DOHH2 (cell line): ENCODE results near the gene SLC15A2.

Experiments
- EZH2phosphoT487 ChIP-seq: fragments of 200-600 bp; sonication (generic); IDR thresholded peaks from 2 replicates; pipeline ENCODE4 v1.6.1; 2017; ENCODE audit warnings: borderline replicate concordance, mild to moderate bottlenecking, antibody characterized with exemption, low read length, moderate library complexity, mixed read lengths
- TF ChIP-seq, protein P1 (sequence below): fragments of 200-600 bp; sonication (generic); IDR thresholded peaks from one replicate; pipeline ENCODE4 v1.5.1; 2014; ENCODE audit warnings: antibody characterized with exemption, mild to moderate bottlenecking, low read depth, low read length; ENCODE audit not compliant: poor library complexity, severe bottlenecking

DNA sequence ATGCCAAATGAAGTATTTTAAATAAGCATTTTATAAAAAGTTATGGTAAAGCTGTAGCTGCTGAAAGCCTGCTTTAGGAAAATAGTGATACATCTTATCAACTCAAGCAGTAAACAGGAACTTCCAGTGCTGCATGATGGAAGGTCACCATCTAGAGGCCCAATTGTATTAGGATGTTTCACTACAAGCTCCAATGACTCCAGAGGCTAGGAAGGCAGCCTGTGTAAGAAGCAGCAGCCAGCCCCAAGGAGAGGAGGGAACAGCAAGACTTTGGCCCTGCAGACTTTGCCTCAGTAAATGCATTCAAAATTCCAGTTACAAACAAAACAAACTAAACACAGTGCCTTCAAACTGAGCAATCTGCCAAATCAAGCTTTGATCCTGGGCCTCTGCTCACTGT, 95.7 kb downstream of the SLC15A2 start:
- TF ChIP-seq, protein P1, sequence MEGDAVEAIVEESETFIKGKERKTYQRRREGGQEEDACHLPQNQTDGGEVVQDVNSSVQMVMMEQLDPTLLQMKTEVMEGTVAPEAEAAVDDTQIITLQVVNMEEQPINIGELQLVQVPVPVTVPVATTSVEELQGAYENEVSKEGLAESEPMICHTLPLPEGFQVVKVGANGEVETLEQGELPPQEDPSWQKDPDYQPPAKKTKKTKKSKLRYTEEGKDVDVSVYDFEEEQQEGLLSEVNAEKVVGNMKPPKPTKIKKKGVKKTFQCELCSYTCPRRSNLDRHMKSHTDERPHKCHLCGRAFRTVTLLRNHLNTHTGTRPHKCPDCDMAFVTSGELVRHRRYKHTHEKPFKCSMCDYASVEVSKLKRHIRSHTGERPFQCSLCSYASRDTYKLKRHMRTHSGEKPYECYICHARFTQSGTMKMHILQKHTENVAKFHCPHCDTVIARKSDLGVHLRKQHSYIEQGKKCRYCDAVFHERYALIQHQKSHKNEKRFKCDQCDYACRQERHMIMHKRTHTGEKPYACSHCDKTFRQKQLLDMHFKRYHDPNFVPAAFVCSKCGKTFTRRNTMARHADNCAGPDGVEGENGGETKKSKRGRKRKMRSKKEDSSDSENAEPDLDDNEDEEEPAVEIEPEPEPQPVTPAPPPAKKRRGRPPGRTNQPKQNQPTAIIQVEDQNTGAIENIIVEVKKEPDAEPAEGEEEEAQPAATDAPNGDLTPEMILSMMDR: peak; percentile 48
- no peak for TF ChIP-seq EZH2phosphoT487
